K562 (cell line): ENCODE data around the gene OCEL1. TPM values are rescaled to one million over a fixed set of nuclear protein-coding genes. Genes with fewer than 3 reads are reported as not detected.

Experiments
- HDAC1 ChIP-seq, 2 experiments: fragments of 450-650 bp; IDR thresholded peaks; 2 replicates each; pipeline ENCODE4 v1.6.1; 2016 to 2017; ENCODE audit warnings: inconsistent platforms in 1 of 2, mild to moderate bottlenecking in 1 of 2, moderate library complexity in 1 of 2
- RUNX1 ChIP-seq: sonication (generic); IDR thresholded peaks from 2 replicates; pipeline ENCODE4 v1.6.1; 2016; ENCODE audit warnings: antibody characterized with exemption, low read depth
- SMARCC2 ChIP-seq: fragments of 450-650 bp; IDR thresholded peaks from 2 replicates; pipeline ENCODE4 v1.6.1; 2017; ENCODE audit warnings: antibody characterized with exemption, moderate library complexity, mild to moderate bottlenecking, low read depth
- ZC3H4 ChIP-seq: sonication (generic); formaldehyde crosslinking; IDR thresholded peaks from 2 replicates; pipeline ENCODE4 v1.9.0; 2021; ENCODE audit warnings: missing genetic modification reagents, borderline replicate concordance
- ZNF232 ChIP-seq: sonication (generic); formaldehyde crosslinking; IDR thresholded peaks from 2 replicates; pipeline ENCODE4 v1.8.0; 2022; ENCODE audit warnings: mild to moderate bottlenecking, missing genetic modification reagents
- polyA plus RNA-seq, 8 experiments: library from polyadenylated mRNA; depleted of rRNA in 4 of 8; stranded (reverse) in 5 of 8; unstranded in 3 of 8; fragments of >200 nt; fragmentation: Nextera tagmentation in 2 of 8; fragmentation: Illumina TruSeq in 1 of 8; extraction: Ambion mirVana in 2 of 8; extraction: Trizol in 1 of 8; gene quantifications; 2 replicates each; pipeline versions ENCODE4 v1.2.1 to v1.2.3, GENCODE V29; 2011 to 2014; ENCODE audit warnings: inconsistent platforms in 1 of 8, missing spikeins in 1 of 8
- total RNA-seq, 7 experiments: library from RNA; depleted of rRNA in 6 of 7; stranded (reverse); fragments of >200 nt in 6 of 7; fragmentation: Illumina TruSeq in 2 of 7; extraction: Trizol in 2 of 7; gene quantifications; 2 replicates each; pipeline versions ENCODE4 v1.2.1 to v1.2.3, GENCODE V29; 2011 to 2021; ENCODE audit warnings: low replicate concordance in 1 of 7
- TF ChIP-seq, protein P1 (sequence below), 2 experiments: fragments of 450-650 bp; formaldehyde crosslinking in 1 of 2; IDR thresholded peaks; 2 replicates each; pipeline versions ENCODE4 v1.4.0 to v1.6.1; 2014 to 2020; ENCODE audit warnings: mild to moderate bottlenecking in 2 of 2, borderline replicate concordance in 1 of 2, low read depth in 1 of 2
- TF ChIP-seq, protein P2 (sequence below): sonication (generic); formaldehyde crosslinking; IDR thresholded peaks from 2 replicates; pipeline ENCODE4 v1.8.0; 2023; ENCODE audit warnings: missing genetic modification reagents, mild to moderate bottlenecking, borderline replicate concordance
- TF ChIP-seq, protein P3 (sequence below): sonication (generic); formaldehyde crosslinking; IDR thresholded peaks from 2 replicates; pipeline ENCODE4 v1.8.1; 2023; ENCODE audit warnings: missing genetic modification reagents, mild to moderate bottlenecking, borderline replicate concordance

Gene OCEL1
- total and polyA plus RNA-seq, 9 of the 15 experiments (the other 6 are each of a cell fraction or from before 2014, with no cell fraction given), result 8.0 to 38.0 (median 12.4) TPM

DNA sequence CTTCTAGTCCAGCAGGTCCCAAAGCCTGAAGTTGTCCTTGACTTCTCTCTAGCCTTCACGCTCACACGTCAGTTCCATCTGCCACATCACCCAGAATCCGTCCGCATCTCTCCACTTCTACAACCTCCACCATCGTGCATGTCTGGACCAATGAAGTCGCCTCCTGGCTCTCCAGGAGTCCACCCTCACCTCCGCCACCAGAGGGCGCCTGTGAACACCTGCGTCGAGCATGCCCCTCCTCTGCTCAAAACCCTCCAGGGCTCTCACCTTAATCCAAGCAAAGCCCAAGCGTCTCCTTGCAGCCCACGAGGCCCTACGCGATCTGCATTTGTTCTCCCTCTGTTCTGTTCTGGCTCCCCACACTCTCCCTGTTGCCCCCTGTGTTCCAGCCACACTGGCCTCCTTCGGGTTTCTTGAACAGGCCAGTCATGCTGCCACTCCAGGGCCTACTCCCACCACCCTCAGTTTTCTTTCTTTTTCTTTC is 34.9 kb downstream of the OCEL1 start (continued):
- TF ChIP-seq, protein P1, sequence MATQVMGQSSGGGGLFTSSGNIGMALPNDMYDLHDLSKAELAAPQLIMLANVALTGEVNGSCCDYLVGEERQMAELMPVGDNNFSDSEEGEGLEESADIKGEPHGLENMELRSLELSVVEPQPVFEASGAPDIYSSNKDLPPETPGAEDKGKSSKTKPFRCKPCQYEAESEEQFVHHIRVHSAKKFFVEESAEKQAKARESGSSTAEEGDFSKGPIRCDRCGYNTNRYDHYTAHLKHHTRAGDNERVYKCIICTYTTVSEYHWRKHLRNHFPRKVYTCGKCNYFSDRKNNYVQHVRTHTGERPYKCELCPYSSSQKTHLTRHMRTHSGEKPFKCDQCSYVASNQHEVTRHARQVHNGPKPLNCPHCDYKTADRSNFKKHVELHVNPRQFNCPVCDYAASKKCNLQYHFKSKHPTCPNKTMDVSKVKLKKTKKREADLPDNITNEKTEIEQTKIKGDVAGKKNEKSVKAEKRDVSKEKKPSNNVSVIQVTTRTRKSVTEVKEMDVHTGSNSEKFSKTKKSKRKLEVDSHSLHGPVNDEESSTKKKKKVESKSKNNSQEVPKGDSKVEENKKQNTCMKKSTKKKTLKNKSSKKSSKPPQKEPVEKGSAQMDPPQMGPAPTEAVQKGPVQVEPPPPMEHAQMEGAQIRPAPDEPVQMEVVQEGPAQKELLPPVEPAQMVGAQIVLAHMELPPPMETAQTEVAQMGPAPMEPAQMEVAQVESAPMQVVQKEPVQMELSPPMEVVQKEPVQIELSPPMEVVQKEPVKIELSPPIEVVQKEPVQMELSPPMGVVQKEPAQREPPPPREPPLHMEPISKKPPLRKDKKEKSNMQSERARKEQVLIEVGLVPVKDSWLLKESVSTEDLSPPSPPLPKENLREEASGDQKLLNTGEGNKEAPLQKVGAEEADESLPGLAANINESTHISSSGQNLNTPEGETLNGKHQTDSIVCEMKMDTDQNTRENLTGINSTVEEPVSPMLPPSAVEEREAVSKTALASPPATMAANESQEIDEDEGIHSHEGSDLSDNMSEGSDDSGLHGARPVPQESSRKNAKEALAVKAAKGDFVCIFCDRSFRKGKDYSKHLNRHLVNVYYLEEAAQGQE (IDR thresholded peaks at IDR 0.05; ENCODE audit: borderline replicate concordance), result peak; percentile 77
- TF ChIP-seq, protein P1 (CRISPR knock-in tag; IDR thresholded peaks at IDR 0.05; ENCODE audit: low read depth), result no peak
- TF ChIP-seq, protein P2, sequence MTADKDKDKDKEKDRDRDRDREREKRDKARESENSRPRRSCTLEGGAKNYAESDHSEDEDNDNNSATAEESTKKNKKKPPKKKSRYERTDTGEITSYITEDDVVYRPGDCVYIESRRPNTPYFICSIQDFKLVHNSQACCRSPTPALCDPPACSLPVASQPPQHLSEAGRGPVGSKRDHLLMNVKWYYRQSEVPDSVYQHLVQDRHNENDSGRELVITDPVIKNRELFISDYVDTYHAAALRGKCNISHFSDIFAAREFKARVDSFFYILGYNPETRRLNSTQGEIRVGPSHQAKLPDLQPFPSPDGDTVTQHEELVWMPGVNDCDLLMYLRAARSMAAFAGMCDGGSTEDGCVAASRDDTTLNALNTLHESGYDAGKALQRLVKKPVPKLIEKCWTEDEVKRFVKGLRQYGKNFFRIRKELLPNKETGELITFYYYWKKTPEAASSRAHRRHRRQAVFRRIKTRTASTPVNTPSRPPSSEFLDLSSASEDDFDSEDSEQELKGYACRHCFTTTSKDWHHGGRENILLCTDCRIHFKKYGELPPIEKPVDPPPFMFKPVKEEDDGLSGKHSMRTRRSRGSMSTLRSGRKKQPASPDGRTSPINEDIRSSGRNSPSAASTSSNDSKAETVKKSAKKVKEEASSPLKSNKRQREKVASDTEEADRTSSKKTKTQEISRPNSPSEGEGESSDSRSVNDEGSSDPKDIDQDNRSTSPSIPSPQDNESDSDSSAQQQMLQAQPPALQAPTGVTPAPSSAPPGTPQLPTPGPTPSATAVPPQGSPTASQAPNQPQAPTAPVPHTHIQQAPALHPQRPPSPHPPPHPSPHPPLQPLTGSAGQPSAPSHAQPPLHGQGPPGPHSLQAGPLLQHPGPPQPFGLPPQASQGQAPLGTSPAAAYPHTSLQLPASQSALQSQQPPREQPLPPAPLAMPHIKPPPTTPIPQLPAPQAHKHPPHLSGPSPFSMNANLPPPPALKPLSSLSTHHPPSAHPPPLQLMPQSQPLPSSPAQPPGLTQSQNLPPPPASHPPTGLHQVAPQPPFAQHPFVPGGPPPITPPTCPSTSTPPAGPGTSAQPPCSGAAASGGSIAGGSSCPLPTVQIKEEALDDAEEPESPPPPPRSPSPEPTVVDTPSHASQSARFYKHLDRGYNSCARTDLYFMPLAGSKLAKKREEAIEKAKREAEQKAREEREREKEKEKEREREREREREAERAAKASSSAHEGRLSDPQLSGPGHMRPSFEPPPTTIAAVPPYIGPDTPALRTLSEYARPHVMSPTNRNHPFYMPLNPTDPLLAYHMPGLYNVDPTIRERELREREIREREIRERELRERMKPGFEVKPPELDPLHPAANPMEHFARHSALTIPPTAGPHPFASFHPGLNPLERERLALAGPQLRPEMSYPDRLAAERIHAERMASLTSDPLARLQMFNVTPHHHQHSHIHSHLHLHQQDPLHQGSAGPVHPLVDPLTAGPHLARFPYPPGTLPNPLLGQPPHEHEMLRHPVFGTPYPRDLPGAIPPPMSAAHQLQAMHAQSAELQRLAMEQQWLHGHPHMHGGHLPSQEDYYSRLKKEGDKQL (CRISPR knock-in tag), result no peak
- TF ChIP-seq, protein P3, sequence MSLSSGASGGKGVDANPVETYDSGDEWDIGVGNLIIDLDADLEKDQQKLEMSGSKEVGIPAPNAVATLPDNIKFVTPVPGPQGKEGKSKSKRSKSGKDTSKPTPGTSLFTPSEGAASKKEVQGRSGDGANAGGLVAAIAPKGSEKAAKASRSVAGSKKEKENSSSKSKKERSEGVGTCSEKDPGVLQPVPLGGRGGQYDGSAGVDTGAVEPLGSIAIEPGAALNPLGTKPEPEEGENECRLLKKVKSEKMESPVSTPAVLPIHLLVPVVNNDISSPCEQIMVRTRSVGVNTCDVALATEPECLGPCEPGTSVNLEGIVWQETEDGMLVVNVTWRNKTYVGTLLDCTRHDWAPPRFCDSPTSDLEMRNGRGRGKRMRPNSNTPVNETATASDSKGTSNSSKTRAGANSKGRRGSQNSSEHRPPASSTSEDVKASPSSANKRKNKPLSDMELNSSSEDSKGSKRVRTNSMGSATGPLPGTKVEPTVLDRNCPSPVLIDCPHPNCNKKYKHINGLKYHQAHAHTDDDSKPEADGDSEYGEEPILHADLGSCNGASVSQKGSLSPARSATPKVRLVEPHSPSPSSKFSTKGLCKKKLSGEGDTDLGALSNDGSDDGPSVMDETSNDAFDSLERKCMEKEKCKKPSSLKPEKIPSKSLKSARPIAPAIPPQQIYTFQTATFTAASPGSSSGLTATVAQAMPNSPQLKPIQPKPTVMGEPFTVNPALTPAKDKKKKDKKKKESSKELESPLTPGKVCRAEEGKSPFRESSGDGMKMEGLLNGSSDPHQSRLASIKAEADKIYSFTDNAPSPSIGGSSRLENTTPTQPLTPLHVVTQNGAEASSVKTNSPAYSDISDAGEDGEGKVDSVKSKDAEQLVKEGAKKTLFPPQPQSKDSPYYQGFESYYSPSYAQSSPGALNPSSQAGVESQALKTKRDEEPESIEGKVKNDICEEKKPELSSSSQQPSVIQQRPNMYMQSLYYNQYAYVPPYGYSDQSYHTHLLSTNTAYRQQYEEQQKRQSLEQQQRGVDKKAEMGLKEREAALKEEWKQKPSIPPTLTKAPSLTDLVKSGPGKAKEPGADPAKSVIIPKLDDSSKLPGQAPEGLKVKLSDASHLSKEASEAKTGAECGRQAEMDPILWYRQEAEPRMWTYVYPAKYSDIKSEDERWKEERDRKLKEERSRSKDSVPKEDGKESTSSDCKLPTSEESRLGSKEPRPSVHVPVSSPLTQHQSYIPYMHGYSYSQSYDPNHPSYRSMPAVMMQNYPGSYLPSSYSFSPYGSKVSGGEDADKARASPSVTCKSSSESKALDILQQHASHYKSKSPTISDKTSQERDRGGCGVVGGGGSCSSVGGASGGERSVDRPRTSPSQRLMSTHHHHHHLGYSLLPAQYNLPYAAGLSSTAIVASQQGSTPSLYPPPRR, result no peak
- no peak for TF ChIP-seq ZNF232 (CRISPR knock-in tag)
- TF ChIP-seq HDAC1 (IDR thresholded peaks at IDR 0.05), result peak in 1 of 2 experiments; percentile 55; a peak in 2 of 4 replicates
- 0 out of 2 replicates have a peak, but pooled peaks have one; percentile 18 for TF ChIP-seq RUNX1
- no peak for TF ChIP-seq SMARCC2
- no peak for TF ChIP-seq ZC3H4 (CRISPR knock-in tag)
